Stimulated activated CD4-positive, alpha-beta T cell treated with anti-CD3 and anti-CD28 coated beads, Interleukin-1b, Interleukin-23, amount 100 ng/mL, for 1 hour (primary cell): ENCODE data around the gene DCUN1D2.

Source experiments
- DNase-seq, 2 donors: peaks; one replicate each; pipeline ENCODE4 v3.0.0-alpha.2; 2020; ENCODE audit warnings: low read depth in 2 of 2

Gene DCUN1D2

DNA sequence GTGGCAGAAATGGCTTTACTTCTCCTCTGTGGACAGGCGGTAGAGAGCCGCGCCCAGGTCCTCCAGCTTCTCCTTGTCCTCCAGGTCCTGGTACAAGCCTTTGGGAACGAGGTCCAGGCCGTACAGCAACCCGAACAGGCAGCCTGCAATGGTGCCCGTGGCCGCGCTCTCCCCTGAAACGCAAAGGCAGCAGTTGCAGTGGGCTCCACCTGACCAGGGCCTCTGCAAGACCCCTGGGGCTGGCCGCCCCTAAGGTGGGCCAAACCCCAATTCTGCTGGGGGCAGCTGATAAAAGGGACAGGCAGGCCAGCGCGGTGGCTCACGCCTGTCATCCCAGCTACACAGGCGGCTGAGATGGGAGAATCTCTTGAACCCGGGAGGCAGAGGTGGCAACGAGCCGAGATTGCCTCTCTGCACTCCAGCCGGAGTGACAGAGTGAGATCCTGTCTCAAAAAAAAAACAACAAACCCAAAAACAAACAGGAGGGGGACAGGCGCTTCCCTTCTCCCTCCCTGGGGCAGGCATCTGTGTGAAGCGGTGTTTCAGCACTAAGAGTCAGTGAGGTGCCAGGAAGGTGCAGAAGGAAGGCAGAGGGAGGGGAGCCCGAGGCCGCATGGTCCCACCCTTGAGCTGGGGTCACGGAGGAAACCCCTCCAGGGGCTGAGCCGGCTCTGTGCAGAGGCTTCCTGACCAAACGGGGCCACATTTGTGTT is 67.5 kb downstream of the DCUN1D2 start:
- DNase-seq, result no peak

DNA sequence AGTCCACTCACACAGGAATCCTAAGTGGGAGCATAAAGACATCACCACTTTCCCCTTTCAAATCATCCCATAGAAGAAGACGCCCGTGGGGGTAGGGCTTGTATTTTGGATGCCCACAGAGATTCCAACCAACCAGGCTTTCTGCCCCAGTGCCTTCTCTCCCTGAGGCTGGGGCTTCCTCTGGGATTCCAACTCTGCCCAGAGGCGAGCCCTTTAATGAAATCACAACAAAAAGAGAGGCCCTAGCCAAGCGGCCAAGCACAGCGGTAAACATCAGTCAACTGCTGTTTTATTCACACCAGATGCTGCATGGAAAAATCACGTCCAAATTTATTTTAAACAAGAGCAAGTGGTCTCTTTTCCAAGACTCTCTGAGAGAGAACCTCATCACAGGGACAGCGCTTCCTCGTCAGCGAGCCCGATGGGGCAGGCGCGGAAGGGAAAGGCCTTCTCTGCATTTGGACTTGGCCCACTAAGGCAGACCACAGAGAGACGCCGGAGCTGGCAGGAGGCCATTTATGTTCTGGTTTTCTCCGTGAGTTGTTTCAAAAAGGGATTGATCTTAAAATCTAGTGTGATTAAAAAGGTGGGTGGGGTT is 68.7 kb downstream of the DCUN1D2 start:
- no peak for DNase-seq

DNA sequence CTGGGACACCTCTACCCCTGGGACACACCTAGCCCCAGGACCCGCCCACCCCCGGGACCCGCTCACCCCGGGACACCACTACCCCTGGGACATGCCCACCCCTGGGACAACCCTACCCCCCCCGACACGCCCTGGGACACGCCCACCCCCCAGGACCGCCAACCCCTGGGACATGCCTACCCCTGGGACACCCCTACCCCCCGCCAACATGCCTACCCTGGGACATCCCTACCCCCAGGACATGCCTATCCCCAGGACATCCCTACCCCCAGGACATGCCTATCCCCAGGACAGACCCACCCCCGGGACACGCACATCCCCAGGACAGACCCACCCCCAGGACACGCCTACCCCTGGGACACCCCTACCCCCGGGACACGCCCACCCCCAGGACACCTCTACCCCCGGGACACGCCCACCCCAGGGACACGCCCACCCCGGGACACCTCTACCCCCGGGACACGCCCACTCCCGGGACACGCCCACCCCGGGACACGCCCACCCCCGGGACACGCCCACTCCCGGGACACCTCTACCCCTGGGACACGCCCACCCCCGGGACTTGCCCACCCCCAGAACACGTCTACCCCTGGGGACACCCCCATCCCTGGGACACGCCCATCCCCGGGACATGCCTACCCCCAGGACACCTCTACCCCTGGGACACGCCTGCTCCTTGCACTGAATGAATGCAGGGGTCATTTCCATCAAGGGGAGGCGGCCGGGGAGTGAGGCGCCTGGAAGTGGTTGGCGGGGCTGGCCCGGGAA is 69.5 kb downstream of the DCUN1D2 start:
- DNase-seq, result no peak

DNA sequence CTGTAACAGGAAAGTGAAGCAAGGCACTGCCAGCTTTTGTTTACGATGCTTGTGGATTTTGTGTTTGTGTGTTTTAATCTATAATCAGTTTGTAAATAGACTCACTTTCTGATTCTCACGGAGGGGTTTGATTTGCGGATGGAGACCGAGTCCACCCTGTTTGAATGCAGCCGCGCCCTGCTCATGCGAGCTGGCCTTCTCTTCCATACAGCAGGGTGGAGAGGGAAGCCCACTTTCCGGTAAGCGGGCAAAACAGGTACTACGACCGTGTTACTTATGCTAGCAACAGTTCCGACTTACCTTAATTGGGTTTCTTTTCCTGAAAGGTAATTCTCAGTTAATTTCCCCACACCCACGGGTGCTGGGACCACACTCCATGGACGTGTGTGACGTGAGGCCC is 70.3 kb downstream of the DCUN1D2 start:
- DNase-seq, result no peak

DNA sequence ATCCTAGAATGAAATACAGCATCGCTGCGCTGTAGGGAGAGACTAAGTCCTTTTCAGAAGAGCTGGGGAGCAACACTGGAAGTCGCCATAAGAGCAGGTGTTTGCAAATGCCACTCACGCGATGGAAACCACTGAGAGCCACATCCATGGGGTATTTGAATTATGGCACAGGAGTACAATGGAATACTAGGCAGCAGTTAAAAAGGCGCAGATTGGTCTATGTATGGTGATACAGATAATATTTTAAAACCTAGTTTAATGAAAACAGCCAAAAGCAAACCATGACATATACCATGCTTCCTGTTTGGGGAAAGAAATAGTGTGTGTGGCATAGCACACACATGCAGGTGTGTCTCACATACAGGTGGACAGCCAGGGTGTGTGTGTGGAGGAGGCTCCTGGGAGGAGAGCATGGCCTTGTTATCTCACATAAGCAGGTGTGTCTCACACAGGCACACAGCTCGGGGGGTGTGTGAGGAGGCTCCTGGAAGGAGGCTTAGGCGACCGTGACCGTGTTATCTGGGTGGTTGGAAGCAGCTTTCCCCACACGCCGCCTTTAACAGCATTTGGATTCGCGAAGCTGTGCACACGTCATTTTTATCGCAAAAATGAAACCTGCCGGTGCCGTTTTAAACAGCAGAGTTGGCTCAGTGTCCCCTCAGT is 70.8 kb downstream of the DCUN1D2 start:
- DNase-seq, result no peak

DNA sequence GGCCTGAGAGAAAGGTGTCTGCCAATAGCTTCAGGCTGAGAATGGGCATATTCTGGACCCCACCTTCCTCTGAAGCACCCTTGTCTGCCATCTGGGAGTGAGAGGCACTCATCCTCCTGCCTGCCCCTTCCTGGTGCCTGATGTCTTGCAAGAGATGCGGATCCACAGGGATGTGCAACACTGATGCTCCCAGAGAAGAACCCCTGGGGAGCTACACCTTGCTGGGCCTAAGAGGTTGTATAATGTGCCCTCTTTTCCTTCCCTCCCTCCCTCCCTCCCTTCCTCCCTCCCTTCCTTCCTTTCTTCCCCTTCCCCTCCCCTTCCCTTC is 71.8 kb downstream of the DCUN1D2 start:
- no peak for DNase-seq

DNA sequence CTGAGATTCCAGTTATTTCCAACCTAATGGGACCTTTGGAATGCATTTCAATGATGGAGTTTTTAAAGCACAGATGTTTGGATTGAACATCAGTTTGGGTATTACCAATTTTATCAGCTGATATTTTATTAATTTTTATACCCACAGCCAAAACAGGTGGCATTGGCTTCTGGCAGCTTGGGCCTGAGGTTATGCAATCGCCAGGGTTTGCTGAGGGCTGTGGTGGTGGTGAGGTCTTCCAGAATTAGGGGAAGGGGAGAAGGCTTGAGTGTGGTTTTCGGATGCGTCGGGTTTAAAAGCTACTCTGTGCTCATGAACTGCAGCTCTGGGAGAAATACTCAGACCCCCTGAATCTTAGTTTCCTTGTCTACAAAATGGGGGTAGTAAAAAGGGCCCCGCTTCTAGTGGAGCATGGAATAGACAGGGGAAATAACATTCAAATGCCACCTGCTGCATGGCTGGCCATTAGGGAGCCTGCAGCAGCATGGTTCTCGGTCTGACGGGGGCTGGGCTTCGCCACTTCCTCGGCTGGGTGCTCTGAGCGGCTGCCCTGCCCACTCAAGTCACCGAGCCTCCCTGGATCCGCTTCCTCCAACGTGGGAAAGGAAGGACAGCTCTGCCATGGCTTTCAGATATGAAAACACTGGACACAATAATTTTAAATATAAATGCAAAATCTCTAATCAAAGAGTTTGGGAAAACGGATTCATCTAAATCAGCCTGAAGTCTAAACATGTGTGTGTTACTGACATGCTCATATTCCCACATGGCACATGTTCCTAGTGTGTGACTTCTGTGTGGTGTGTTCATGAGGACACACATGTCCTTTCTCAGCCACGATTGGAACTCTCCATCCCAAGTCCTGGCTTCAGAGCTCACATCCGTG is 72.4 kb downstream of the DCUN1D2 start:
- no peak for DNase-seq

DNA sequence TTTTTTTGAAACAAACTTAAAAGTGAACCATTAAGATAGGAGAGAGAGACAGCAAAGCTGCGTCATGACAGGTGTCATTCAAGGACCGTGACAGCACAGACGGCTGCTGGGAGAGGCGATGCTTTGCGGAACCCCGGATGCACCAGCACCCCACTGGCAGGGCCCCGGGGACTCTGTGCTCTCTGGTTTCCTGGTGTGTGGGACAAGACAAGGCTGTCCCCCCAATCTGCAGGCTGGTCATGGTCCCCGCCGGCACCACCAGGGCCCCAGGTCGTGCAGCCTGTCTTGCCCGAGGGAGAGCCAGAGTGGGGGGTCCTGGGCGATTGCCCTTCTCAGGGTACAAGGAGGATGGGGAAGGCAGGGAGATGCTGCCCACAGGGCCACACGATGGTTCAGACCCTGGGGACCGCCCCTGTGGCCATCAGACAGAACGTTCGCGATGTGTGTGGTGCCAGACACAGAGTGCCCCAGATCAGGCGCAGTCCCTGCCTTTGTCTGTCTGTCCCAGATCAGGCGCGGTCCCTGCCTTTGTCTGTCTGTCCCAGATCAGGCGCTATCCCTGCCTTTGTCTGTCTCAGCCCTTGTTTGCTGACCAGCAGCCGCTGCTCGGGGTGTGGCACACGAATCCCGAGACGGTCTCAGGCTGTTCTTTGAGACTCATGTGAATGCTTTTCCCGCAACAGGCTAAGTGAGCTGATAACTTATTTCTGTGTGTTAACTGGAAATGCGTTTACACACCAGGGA is 73.3 kb downstream of the DCUN1D2 start:
- DNase-seq, result no peak

DNA sequence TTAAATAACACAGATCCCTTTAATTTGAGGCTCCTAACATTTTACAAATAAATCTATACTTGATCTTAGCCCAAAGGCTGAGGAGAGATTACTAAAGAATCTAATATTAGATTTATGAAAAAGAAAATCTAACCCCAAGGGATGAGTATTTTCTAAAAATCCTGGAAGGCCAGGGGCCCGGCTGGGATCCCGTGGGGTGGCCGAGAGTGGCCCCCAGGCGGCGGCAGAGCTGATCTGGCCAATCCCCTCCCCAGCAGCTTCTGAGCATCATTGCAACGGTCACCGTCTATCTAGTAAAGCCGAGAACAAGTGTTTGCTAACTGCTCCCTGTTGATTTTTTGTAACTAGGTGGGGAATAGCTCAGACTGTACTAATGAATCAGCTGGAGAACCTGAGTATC is 74.7 kb downstream of the DCUN1D2 start:
- no peak for DNase-seq

DNA sequence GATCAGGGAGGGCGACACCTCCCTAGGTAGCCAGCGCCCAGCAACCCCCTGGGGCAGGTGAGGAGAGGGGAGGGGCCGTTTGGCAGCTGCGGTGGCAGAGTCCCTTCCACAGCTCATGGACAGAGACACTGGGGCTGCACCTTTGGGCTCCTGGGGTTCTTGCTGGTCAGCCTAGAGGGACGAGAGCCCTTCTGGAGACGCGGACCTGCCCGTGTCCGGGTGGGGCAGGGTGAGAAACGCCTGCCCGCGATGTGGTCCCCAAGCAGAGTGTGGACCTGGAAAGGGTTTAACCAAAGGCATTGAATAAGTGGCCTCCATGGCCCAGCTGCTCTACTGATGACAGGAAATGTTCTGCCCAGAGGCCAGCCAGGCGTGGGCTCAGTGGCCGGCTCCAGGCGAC is 75.5 kb downstream of the DCUN1D2 start:
- no peak for DNase-seq

DNA sequence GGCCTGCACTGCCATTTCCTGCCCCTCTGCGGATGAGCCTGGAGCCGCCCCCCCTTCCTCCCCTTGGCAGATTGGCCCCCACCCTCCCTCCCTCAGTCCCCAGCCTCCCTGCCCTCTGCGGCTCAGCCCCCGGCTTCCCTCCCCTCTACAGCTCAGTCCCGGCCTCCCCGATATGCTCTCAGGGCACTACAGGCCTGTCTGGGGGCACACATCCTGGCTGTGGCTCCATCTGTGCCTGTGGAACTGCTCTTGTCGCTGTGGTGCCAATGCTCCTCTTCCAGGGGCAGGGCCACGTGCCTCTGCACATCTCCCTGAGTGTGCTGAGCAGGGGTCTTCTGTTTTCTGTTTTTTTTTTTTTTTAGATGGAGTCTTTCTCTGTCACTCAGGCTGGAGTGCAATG is 76.2 kb downstream of the DCUN1D2 start:
- DNase-seq, result no peak

DNA sequence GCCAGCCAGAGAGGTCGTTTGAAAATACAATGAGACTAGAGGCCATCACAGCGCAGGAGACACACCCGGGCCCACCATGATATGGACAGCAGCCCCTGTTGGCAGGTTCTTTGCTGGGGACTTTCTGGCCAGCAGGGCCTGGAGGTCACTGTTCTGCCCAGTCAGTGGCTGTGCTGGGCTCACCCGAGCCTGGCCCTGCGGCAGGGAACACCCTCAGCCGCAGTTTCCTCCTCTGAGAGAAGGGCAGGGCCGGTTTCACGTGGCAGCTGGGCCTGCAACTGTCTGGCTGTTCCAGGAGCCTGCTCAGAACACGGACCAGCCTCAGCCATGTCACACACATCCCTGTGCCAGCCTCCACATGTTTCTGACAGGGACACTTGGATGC is 76.6 kb downstream of the DCUN1D2 start:
- DNase-seq, result no peak

DNA sequence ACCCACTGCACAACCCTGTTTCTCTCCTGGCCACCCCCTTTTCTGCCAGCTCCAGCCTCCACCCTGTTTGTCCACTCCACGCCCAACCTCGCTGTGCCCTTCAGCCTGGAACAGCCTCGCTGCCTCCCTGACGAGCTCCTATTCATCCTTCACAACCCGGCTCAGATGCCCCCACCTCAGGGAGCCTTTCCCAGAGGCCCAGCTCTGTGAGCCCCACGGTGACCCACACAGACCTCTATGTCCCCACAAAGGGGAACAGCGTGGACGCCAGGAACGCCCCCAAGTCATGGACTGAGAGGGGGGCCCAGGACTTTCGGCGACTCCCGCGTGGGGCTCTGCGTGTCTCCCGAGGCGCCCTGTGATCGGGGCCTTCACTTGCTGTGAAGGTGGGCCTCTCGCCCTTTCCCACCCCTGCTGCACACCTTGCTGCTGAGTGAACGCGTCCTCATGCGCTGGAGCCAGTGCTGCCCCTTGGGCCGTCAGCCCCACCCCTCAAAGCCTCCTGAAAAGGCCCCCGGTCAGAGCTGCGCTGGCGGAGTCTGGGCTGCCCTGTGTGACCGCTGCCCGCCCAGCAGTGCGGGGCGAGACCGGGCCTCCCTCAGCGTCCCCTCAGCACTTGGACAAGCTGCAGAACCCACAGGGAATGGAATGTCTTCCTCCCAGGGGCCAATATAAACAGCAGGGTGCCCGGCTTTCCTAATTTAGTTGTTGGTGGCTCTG is 77.2 kb downstream of the DCUN1D2 start:
- no peak for DNase-seq

DNA sequence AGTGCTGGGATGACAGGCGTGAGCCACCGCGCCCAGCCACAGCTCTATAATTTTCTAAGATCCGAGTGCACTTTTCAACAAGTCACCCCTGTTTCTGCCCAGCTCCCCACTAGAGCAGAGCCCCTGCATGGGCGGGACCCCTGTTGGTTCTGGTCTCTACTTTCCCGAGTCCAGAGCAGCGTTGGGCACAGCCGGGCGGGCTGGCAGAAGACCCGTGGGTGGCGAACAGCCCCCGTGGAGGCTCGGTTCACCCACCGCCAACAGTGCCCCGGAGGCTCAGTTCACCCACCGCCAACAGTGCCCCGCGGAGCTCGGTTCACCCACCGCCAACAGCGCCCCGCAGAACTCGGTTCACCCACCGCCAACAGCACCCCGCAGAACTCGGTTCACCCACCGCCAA is 78.1 kb downstream of the DCUN1D2 start:
- no peak for DNase-seq

DNA sequence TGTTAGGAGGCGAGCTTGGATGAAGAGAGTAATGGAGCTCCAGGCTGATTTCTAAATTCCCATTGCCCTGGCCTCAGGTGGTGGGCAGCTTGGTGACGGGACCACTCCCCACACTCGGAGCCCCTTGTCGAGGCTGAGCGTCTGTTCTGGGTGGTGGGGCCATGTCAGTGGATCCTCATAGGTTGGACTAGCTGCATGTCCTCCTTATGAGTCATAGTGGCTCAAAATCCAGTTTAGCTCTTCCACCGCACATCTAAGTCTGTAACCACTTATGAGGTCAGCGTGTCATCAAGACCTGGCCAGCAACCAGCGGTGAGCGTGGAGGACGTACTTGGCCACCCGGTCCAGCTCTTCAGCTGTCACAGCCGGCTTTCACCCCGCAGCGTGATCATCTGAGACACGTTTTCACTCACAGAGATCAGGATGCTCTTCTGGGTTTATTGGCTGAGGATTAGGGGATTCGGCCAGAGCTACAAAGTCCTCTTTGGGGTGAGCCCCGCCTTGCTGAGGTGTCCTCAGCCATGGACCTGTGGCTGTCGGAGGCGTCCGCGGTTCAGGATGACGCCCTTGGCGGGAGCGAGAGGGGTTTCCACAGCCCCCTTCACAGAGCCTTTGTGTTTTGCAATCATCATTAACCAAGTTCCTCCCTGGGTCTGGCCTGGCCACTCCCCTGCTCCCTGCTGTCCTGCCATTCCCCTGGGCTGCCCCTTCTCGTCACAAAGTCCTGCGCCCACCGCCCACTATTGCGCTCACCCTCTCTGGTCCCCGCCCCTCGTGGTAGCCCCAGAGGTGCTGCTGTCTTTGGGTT is 79.1 kb downstream of the DCUN1D2 start:
- DNase-seq, result no peak

DNA sequence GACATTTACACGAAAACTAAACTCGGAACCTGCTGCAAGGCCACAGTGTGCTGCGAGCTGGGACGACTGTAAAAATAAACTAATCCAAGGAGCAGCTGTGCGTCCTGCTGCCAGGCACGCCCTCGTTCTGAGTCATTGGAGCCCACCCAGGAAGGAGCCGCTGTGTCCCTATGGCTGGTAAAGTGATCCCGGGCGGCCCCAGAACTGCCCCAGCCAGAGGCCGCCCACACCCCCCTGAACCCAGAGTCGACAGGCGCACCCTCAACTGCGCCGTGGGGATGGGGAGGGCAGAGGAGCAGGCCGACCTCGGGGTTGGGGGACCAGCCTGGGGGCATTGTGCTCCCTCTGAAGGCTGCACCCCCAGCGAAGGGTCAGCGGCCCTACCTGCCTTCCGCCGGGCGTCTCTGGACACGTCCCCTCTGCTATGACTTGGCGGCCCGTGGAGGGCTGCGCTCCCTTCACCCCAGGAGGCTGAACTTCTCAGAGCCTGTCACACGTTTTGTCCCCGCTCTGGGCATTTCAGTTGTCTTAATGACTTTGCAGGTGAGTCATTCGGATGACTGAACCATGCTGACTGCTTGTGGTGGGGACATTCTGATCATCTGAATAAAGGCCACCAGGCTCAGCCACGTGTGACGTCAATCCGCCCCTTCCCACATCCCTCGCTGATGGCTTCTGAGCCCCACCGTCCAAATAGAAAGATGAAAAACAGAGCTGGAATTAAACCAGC is 79.9 kb downstream of the DCUN1D2 start:
- DNase-seq, result no peak

DNA sequence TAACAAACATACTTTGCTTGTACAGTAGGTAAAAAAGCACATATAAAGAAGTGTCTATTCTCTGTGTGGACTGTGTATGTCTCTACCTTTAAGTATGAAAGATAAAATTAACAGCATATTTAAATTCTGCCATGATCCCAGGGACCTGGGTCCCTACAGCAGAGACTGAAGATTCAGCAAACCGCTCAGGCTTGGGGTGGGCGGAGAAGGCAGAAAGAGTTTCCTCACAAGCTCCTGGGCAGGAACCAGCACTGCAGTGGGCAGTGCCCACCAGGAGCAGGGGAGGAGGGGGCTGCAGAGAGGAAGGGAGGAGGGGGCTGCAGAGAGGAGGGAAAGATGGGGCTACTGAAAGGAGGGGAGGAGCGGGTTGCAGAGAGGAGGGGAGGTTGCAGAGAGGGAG is 81.9 kb downstream of the DCUN1D2 start:
- no peak for DNase-seq

DNA sequence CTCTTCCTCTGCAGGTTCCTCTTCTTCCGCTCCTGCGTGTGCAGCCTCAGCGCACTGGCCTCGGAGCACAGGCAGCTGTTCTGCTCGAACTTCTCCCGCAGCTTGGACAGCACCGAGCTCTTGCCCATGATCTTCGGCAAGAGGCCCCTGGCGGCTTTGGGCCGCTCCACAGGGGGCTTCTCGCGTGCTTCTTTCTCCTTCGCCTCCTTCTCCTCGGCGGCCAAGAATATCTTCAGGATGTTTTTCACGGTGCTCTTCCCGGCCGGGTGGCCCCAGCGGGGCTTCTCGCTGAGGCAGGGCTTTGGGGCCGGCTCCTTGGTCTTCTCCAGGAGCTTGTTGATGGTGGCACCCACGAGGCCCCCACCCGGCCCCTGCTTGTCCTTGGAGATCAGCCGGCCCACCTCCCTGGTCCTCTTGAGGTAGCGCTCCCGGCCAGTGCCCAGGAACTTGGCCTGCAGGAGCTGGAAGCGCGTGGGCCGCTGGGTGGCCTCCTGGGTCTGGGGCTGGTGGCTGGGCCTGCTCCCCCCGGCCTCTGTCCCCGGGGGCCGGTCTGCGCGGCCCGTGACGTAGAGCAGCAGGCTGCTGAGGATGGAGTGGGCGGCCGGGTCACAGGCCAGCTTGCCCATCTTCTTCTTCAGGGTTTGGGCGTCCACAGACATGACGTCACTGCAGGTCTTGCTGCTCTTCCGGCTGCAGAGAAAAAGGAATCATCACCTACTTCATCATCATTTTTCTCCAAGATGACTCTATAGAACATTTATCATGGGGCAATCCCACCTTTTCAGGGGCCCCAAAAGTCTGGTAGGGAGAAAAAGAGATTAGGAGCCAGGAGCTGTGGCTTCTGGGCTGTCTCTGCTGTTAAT is 82.7 kb downstream of the DCUN1D2 start:
- DNase-seq, result no peak
